GM18858 (cell line): ENCODE data around the gene PRODH2.
"Not testable (repeated sequence)": the region's sequence is repeated elsewhere in the genome, so short reads cannot be mapped to it uniquely, and the experiment has no call there.

ENCODE experiments used
- ATAC-seq: cut with Tn5 transposase; IDR thresholded peaks from one replicate; pipeline ENCODE4 v1.9.1; 2021; ENCODE audit not compliant: unreplicated experiment

The PRODH2 gene

GRCh38 chr19:35796645-35797542 is 15.8 kb downstream of the PRODH2 start:
- no peak for ATAC-seq

GRCh38 chr19:35795564-35795963 is 17.1 kb downstream of the PRODH2 start:
- ATAC-seq, result not testable (repeated sequence)

GRCh38 chr19:35793381-35794165 is 19.1 kb downstream of the PRODH2 start:
- no peak for ATAC-seq

DNA sequence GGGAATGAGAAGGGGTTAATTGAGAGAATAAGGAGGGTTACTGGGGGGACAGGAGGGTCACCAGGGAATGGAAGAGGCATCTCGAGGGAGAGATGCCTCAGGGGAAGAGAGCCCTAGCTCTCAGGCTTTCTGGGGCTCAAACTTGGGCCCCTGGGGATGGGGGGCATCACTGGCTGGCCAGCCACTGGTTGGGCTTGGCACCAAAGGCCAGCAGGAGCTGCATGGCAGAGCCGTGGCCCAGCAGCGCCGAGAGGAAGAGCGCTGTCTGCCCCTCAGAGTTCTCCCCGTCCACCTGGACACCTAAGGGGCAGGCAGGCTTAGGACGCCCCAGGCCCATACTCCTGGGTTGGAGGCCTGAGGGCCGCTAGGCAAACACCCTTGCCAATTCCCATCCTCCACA is 19.8 kb downstream of the PRODH2 start:
- ATAC-seq, result no peak

DNA sequence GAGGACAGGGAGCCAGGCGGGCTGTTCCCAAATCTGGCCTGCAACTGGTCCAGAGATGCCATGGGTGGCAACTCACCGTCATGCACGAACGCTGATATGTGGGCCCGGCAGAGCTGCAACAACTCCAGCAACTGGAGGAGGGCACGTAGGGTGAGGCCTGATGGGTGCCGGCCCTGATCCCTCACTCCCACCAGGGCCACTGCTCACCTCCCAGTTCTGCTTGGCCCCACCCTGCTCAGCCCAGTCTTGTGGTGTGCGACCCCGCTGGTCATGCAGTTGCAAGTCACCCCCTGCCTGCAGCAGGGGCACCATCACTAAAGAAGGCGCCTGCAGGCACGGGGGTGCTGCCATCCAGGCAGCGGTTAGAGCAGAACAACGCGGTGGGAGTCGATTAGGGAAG is 20.3 kb downstream of the PRODH2 start:
- ATAC-seq, result no peak

DNA sequence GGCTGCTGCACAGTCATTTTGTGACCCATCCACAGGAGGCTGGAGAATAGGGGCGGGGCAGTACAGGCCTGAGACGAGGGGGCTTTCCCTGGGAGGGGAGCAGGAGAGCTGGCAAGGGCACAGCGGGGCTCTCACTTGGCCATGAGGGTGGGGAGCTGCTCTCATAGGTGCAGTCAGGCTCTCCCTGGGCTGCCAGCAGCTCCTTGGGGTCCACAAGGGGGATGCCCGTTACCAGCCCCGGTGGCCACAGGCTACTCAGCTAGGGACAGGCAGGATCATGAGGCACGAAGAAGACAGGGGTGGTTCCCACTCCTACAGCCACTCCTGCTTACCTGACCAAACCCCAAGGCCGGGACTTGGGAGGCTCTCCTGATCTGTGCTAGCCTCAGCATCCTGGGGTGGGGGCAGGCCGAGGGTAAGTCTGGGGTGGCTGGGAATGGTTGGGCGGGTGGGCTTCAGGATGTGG is 20.8 kb downstream of the PRODH2 start:
- no peak for ATAC-seq

DNA sequence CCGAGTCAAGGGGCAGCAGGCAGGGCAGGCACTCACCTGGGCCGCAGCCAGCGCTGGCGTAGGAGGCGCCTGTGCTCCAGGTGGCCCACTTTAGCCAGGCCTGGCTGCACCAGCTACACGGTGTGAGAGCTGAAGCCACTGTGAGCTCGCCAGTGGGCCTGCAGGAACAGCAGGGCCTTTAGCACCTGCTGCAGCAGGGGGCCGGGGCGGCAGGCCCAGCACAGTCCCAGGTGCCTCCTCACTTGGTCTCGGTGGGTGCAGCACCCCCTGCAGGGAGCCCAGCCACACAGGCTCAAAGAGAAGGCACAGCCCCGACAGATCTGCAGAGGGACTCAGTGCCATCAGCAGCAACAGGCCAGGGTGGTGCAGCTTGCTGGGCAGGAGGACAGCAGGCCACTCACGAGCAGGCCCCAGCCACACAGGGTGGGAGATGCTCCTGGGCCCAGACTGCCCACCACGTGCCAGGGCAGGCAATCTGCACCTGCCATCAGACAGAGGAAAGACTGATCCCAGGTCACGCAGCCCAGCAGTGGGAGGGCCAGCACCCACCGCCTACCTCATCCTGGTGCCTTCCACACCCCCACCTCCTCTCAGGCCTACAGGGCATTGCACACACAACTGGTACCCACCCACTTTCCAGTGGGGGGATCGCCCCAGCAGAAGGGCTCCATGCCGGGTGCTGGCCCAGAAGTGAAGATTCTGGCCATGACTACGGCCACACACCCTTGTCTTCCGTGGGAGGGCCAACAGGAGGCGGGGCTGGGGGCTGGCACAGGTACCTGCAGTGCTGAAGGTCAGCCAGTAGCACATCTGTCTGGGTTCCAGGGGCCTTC is 21.4 kb downstream of the PRODH2 start:
- ATAC-seq, result no peak

DNA sequence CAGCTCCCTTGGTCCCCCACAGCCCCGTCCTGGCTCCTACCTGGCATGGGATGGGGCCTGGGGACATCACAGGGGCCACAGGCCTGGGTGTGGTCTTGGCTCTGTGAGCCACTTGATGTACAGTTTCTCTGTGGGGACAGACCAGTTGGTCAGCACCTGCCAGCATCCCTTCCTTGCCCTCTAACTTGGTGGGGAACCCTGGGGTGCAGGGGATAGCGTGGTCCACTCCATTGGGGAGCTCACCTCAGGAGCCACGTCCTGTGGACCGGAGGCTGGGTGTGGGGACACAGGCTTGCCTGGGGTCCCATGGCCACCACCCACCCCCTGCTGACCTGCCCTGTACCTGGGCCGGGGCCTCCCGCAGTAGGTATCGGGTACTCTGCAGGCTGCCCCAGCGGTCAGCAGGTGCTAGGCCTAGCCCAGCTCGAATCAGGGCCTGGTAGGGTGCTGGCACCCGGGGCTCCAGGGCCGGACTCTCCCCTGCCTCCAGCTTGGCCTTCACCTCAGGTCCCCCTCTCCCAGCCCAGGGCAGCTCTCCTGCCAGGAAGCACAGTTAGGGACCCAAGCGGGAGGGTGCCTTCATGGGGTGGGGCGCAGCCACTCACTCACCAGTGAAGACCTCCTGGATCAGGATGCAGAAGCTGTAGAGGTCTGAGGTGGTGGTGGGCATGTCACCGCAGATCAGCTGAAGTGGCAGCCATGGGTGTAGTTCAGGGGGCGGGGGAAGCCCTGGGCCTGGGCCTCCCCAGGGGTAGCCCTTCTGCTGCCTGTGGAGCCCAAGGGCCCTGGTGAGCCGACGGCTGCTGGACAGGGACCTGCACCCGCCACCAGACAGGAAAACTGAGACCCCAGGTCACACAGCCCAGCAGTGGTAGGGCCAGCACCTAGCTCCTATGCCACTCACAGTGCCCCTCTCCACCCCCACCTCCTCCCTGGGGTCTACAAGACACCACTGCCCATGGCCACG is 22.4 kb downstream of the PRODH2 start:
- no peak for ATAC-seq

DNA sequence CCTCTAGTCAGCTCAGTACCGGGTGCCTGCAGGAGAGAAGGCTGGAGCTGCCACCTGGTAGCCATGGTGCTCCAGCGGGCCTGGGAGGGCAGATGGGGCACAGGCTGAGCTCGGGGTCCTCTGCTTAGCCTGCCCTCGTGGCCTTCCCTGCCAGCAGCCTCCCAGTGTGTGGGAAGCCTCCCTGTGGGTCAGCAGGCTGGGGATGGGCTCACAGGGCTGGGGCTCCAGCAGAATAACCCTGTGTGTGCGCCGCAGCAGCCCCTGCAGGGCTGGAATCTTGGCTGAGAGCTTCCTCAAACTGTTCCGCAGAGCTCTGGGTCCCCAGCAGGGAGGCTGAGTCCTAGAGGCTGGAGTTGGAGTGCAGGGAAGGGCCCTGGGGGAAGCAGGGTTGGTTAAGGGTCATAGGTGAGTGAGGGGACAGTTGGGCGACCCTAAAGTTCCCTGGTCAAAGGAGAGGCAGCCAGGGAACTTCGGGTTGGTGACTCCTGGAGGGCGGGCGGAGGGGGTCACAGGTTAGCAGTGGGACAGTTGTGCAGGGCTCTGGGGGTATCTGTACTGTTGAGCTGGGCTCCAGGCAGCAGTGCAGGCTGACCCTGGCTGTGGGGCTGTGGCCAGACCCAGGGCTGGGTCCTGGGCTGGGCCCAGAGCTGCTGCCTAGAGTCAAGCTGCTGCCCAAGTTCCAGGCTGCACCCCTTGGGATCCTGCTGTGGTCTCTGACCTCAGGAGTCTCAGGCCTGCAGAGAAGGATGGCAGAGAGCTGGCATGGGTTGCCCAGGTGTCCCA is 23.3 kb downstream of the PRODH2 start:
- no peak for ATAC-seq

DNA sequence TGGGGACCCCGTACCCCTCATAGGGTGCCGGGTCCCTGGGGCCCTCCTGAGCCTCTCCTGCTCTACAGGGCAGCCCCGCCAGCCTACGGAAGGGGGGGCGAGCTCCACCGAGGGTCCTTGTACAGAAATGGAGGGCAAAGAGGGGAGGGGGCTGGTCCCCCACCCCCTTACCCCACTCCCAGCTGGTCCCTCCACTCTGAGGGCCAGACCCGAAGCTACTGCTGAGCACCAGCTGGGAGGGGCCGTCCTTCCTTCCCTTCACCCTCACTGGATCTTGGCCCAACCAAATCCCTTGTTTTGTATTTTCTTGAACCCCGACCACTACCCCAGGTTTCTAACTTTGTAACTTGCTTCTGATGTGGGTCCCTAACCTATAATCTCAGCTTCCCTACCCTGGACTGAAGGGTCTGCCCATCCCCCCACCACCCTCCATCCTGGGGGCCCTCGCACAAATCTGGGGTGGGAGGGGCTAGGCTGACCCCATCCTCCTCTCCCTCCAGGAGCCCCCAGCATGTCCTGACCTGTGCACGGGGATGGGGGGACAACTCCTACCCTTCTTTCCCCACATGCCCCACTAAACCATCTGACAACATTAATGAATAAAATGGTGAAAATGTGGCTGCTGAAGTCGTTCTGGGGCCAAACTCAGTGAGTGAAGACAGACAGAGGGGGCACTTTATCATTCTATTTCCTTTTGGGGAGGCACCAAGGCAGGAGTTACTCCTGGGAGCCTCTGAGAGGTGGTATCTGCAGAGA is 24.3 kb downstream of the PRODH2 start:
- ATAC-seq, result no peak

DNA sequence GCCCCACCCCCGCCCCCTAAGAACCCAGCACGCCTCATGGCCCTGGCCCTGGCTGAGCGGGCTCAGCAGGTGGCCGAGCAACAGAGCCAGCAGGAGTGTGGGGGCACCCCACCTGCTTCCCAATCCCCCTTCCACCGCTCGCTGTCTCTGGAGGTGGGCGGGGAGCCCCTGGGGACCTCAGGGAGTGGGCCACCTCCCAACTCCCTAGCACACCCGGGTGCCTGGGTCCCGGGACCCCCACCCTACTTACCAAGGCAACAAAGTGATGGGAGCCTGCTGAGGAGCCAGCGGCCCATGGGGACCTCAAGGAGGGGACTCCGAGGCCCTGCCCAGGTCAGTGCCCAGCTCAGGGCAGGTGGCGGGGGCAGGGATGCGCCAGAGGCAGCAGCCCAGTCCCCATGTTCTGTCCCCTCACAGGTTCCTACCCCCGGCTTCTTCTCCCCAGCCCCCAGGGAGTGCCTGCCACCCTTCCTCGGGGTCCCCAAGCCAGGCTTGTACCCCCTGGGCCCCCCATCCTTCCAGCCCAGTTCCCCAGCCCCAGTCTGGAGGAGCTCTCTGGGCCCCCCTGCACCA is 25.3 kb downstream of the PRODH2 start:
- ATAC-seq, result no peak

DNA sequence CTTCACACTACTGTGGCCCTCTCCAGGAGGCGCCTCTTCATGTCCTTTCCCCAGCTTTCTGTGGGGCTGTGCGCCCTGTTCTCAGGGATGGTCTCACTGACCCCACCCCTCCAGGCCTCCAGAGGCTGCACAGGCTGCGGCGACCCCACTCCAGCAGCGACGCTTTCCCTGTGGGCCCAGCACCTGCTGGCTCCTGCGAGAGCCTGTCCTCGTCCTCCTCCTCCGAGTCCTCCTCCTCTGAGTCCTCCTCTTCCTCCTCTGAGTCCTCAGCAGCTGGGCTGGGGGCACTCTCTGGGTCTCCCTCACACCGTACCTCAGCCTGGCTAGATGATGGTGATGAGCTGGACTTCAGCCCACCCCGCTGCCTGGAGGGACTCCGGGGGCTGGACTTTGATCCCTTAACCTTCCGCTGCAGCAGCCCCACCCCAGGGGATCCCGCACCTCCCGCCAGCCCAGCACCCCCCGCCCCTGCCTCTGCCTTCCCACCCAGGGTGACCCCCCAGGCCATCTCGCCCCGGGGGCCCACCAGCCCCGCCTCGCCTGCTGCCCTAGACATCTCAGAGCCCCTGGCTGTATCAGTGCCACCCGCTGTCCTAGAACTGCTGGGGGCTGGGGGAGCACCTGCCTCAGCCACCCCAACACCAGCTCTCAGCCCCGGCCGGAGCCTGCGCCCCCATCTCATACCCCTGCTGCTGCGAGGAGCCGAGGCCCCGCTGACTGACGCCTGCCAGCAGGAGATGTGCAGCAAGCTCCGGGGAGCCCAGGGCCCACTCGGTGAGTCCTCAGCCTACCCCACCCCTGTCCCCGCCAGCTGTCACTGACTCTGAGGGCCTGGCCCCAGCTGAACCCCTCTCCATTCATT is 26.1 kb downstream of the PRODH2 start:
- ATAC-seq, result no peak

DNA sequence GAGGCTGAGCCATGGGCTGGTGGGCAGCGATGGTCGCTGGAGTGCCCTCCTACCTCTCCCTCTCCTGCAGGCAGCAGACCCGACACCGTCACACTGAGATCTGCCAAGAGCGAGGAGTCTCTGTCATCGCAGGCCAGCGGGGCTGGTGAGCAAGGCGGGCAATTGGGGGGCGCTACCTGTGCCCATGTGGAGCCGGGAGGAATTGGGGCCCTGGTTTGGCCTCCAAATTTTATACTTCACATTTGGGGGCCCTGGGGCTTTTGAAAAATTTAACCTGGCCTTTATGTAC is 27.4 kb downstream of the PRODH2 start:
- no peak for ATAC-seq

DNA sequence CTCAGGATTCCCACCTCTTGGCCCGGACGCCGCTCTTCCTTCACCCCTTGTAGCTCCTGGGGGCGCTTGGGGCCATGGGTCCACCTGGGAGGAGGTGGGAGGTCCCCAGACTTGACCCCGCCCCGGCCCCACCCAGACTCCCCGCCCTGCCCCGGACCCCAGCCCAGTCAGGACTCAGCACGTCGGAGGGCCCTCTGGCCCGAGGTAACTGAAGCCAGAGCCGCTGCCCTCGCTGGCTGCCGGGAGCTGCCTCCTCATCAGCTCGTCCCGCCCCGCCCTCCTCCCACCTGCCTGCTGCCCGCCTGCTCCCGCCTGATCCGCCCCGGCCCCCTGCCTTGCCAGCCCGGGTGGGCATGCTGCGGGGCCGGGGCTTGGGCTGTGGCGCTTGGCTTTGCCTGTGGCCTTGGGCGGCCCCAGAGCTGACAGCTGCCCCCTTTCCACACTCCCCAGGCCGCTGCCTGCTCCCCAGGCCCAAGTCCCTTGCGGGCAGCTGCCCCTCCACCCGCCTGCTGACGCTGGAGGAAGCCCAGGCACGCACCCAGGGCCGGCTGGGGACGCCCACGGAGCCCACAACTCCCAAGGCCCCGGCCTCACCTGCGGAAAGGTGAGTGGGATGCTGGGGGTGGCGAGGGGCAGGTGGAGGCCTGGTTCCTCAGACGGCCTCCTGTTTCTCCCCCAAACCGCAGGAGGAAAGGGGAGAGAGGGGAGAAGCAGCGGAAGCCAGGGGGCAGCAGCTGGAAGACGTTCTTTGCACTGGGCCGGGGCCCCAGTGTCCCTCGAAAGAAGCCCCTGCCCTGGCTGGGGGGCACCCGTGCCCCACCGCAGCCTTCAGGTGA is 27.9 kb downstream of the PRODH2 start:
- ATAC-seq, result no peak

- ATAC-seq, result no peak
Measured at GRCh38 chr19:35783469-35784434, 28.9 kb downstream of the PRODH2 start.
